HG03442 (cell line): ENCODE results near the gene ZNF837.
"Not testable (repeated sequence)": the region's sequence is repeated elsewhere in the genome, so short reads cannot be mapped to it uniquely, and the experiment has no call there.

Experiments used
- ATAC-seq: cut with Tn5 transposase; IDR thresholded peaks from one replicate; pipeline ENCODE4 v1.9.1; 2021; ENCODE audit warnings: mild to moderate bottlenecking, moderate library complexity; ENCODE audit not compliant: unreplicated experiment

The ZNF837 gene

DNA sequence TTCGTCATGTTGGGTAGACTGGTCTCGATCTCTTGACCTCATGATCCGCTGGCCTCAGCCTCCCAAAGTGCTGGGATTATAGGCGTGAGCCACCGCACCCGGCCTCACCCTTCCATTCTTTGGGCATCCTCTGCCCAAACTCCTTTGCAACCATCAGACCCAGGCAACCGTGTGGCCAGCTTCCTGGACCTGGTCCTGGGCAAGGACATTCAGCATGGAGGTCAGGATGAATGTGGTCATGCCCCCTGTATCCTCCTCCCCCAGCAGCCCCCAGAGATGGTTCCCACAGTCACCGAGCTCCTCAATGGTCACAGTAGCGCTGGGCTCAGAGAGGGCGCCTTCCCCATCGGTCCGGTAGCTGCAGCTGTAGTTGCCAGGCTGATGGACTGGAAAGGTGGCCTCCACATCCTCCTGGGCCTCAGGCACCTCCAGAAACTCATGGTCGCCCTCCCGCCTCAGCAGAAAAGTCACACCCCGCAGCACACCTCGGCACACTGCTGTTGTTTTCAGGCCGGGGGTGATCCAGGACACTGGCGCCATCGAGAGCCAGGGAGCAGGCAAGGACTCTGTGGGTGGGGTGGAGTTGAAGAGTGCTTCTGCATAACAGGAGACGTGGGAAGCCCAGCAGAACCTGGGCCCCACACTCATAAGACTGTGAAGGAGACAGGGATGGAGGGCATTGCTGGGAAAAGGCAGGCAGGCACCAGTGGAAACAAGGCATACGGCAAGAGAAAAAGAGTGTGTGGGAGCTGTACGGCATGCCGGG lies 28.7 kb downstream of the ZNF837 start:
- no peak for ATAC-seq

DNA sequence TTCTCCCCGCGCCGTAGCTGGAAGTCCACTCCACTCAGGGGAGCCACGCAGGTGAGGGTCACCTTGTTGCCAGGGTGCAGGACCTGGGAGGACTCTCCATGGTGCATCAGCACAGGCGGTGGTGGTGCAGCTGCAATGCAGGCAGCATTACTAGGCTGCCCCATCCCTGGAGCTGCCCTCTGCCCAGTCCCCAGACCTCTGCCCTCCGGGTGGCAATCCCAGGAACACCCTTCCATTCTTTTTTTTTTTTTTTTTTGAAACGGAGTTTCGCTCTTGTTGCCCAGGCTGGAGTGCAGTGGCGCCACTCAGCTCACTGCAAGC lies 29.3 kb downstream of the ZNF837 start:
- ATAC-seq, result no peak

DNA sequence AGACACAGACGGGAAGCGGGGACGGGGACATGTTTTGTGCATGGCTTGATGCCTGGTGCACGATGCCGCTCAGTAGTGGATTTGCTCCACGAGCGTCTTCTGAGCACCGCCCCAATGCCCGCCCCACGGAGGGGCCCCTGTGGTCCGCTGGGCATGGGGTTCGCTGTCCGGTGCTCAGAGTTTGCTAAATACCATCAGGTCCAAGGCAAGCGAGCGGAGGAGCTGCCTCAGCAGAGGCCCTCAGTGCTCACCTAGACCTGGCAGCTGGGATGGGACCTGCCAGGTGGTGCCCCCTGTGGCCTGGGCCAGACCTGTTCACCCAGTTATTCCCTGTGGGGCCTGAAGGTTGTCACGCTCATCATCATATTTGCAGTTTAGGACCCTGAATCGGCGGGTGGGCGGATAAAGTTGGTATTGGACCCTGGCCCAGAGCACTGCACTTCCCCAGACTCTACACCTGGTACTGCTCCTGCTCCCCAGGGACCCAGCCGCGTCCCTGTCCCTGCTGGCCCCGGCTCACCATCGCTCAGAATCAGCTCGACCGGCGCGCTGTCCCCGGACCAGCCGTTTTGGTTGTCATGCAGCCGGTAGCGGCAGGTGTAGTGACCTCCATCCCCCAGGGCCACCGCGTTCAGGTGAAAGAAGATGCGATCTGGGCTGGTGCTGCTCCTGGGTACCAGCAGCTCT lies 29.8 kb downstream of the ZNF837 start:
- no peak for ATAC-seq

DNA sequence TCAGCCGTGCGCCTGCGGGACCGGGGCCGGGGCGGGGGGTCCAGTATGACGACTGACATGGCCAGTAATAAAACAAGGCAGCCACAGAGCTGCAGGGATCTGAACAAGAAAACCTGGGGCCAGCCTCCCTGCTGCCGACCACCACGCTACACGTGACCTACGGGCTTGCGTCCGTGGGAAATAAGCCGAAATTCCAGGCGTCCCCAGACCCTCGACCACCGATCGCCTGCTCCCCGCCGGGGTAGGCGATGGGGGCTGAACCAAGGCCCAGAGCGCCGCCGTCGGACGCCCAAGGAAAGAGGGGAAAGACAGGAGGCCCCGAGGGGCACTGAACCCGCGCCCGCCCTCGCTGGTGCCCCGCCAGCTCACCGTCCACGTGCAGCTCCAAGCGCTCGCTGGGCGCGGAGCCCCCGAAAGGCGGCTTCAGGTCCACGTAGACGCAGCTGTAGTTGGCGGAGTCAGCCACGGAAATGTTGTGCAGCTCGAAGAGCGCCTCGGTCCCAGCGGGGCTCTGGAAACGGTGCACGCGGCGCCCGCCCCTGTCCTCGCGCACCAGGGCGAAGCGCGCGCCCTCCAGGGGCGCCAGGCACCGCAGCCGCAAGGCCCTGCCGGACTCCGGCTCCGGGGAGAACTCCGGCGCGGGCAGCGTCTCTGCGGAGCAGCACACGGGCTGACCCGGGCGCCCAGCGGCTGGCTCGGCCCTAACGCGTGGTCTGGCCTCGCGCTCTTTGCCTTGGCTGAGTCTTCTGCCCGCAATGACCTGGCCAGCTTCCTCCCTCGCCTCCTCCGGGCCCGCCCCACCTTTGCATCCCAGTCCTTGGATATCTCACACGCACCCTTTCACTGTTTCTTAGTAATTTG lies 30.6 kb downstream of the ZNF837 start:
- no peak for ATAC-seq

DNA sequence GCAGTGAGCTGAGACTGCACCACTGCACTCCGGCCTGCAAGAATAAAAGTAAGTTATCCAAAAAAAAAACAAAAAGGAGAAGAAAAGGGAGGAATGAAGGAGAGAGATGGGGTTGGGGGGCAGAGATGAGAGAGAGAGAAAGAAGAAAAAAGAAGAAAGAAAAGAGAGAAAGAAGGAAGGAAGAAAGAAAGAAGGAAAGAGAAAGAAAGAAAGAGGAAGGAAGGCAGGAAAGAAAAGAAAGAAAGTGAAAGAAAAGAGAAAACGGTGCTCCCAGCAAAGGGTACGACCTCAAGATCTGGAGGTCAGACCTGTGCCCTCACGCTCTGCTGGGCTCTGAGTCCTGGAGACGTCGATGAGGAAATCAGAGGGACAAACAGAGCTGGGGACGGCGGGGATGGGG lies 31.2 kb downstream of the ZNF837 start:
- no peak for ATAC-seq

DNA sequence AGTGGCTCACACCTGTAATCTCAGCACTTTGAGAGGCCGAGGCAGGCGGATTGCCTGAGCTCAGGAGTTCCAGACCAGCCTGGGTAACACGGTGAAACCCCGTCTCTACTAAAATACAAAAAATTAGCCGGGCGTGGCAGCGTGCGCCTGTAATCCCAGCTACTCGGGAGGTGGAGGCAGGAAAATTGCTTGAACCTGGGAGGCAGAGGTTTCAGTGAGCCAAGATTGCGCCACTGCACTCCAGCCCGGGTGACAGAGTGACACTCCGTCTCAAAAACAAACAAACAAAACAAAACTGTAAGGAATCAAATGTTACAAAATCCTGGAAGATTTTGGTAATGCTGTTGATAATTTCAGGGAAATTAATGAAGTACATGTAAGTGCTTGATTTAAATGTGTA lies 32.8 kb downstream of the ZNF837 start:
- ATAC-seq, result not testable (repeated sequence)

DNA sequence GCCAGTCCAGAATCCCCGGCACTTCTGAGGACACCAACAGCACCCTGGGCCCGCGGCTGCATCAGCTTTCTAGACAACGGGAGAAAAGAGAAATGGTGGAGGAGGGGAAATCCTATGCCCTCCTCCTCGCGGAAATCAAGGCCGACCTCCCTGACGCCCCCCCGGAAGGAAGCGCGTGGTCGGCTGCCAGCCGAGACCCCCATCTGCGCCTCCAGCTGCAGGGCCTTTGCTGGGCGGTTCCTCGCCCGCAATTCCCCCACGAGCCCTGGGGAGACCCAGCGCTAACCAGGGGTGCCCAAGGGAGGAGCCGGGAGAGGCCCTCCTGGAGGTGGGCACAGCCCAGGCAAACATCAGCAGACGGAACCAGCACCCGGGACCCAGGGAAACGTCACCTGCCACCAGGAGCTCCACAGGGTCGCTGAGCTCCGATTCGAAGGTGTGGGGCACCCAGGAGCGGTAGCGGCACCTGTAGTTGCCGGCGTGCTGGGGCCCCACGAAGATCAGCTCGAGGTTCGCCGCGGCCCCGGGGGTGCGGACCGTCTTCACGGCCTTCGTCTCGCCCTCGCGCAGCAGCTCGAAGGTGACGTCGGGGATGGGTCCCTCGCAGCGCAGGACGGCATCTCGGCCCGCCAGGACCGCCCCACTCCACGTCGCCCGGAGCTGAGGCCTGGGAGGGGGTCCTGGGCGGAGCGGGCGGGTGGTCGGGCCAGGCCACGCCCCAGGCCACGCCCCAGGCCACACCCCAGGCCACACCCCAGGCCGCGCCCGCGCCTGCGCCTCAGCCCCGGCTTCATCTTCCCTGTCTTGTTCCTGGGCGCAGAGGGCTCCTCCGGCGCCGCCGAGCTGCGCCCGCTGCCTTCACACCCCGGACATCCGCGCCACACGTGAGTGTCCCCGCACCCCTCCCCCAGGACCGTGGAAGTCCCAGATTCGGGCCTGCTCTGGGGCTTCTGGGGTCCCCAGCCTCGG lies 33.6 kb downstream of the ZNF837 start:
- peak; percentile 93 for ATAC-seq

DNA sequence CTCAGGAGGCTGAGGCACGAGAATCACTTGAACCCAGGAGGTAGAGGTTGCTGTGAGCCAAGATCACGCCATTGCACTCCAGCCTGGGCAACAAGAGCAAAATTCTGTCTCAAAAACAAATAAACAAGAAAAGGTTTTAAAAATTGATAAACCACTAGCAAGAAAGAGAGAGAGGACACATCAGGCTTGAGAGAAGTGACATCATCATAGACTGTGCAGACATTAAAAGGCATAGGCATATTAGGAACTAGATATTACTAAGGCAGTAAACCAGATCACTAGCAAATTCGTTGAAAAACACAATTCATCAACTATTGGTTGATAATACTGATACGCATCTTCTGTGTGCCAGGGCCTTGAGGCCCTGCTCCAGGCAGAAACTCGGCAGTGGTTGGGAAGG lies 35.3 kb downstream of the ZNF837 start:
- ATAC-seq, result no peak

DNA sequence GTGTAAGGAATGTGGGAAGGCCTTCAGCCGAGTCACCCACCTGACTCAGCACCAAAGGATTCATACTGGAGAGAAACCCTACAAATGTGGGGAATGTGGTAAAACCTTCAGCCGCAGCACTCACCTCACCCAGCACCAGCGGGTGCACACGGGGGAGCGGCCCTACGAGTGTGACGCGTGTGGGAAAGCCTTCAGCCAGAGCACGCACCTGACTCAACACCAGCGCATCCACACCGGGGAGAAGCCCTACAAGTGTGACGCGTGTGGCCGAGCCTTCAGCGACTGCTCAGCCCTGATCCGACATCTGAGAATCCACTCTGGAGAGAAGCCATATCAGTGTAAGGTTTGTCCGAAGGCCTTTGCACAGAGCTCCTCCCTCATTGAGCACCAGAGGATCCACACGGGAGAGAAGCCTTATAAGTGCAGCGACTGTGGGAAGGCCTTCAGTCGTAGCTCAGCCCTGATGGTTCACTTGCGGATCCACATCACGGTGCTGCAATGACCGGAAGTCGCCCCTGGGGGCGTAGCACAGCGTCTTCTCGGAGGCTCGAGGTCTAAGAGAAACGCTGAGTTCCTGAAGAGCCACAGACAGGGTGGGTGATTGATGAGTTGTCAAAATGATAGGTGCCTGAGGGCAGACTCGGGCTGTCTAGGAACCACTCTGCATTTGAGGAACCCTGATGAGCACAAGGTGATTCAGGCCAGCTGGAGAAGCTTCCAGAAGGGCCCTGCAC lies 41.8 kb downstream of the ZNF837 start:
- ATAC-seq, result no peak

DNA sequence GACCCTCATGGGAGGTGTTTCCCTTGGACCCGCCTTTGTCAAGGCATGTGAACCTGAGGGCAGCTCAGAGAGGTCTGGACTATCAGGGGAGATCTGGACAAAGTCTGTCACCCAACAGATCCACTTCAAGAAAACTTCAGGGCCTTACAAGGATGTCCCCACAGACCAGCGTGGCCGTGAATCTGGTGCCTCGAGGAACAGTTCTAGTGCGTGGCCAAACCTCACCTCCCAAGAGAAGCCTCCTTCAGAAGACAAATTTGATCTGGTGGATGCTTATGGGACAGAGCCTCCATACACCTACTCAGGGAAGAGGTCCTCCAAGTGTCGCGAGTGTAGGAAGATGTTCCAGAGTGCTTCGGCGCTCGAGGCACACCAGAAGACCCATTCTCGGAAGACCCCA lies 42.5 kb downstream of the ZNF837 start:
- ATAC-seq, result no peak

DNA sequence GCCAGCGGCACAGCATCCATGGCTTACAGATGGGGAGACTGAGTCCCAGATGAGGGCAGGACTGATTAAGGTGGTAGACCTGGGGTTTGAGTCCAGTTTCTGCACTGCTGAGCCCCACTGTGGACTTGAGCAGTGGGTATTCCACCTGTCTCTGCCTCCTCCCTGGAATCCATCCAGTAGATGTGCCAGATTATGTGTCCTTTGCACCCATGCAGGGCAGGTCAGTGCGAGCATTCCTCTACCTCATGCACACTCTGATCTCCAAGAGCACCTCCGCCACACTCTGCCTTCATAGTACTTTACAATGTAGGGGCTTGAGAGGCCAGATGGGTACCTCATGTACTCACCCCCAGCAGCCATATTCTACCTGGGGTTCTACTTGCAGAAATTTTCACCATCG lies 44.0 kb downstream of the ZNF837 start:
- ATAC-seq, result no peak

DNA sequence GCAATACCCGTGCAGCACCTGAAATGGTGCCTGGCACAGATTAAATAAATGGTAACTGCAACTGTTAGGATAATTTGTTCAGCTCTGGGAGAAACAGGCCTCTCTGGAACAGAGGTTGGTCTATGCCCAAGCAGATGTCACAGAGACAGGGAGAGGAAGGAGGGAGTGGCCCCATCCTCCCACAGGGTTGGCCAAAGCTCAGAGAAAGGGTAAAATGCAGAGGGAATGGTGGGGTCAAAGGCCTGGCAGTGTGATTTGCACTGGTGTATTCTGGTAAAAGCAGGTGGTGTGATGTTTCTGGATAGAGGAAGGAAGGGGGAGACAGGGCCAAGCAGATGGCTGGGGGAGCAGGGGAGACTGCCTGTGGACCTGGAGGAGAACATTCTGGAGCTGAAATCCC lies 44.6 kb downstream of the ZNF837 start:
- no peak for ATAC-seq

DNA sequence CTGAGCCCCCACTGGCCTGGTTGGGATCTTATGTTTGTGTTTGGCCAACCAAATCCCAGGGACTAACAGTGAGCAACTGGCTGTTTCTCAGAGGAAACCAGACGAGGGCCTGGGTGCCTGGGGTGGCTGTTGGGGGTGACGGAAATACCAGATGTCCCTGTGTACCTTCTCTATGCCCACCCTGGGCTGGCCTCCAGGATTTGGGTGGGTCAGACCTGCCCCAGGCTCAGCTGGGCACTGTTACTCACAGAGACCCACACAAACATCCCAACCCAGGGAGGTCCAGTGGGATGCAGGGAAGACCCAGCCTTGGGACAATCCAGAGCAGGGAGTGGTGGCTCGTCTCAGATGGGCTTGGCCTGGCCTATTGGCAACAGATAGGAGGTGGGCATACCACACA lies 45.2 kb downstream of the ZNF837 start:
- no peak for ATAC-seq

DNA sequence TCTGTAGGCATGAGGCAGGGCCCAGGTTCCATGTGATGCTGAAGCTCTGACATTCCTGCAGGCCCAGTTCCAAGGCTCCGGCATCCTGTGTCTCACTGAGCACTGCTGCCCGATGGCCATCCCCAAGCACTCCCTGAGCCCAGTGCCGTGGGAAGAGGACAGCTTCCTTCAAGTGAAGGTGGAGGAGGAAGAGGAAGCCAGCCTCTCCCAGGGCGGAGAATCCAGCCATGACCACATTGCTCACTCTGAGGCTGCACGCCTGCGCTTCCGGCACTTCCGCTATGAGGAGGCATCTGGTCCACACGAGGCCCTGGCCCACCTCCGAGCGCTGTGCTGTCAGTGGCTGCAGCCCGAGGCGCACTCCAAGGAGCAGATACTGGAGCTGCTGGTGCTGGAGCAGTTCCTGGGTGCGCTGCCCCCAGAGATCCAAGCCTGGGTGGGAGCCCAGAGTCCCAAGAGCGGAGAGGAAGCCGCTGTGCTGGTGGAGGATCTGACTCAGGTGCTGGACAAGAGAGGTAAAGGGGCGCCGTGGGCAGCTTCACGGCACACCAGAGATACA lies 46.1 kb downstream of the ZNF837 start:
- ATAC-seq, result no peak

DNA sequence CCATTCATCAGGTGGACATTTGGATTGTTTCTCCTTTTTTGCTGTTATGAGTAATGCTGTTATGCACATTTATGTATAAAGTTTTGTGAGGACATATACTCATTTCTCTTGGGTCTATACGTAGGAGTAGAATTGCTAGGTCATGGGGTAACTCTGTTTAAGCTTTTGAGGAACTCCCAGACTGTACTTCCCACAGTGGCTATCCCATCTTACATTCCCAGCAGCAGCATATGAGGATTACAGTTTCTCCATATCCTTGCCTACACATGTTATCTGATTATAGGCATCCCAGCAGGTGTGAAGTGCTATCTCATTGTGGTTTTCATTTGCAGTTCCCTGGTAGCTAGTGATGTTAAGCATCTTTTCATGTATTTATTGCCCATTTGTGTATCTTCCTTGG lies 48.1 kb downstream of the ZNF837 start:
- ATAC-seq, result no peak

DNA sequence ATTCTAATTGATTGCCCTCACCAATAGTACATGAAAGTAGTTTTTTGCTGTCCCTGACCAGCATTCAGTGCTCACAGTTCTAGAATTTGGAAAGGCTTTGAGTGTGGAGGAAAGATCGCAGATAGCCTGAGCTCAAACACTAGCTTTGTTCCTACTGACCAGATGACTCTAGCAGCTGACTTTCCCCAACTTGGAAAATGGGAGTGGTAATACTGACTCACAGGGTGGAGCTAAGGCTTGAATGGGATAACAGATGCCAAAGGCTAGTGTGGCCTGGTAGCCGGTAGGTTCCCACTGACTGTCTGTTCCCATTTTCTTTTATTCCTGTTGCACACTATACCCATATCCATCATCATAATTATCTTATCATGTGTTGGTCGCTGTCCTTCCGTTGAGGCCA lies 50.4 kb downstream of the ZNF837 start:
- ATAC-seq, result no peak

DNA sequence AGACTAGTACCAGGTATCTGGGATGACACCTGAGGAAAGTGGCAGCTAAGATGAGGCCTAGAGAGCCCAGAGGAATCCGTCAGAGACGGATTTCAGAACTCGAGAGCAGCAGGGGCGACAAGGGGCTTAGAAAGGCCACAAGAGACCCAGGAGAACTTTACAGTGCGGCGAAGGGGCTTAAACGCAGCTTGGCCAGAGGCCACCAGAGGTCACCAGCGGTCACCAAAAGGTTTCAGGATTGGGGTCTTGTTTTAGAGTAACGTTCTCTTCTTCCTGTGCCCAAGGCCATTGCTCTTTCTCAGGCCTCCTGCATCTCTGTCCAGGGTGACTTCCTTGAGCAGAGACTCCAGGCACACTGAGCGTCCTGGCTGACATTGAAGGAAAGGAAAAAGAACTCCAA lies 51.8 kb downstream of the ZNF837 start:
- ATAC-seq, result no peak

DNA sequence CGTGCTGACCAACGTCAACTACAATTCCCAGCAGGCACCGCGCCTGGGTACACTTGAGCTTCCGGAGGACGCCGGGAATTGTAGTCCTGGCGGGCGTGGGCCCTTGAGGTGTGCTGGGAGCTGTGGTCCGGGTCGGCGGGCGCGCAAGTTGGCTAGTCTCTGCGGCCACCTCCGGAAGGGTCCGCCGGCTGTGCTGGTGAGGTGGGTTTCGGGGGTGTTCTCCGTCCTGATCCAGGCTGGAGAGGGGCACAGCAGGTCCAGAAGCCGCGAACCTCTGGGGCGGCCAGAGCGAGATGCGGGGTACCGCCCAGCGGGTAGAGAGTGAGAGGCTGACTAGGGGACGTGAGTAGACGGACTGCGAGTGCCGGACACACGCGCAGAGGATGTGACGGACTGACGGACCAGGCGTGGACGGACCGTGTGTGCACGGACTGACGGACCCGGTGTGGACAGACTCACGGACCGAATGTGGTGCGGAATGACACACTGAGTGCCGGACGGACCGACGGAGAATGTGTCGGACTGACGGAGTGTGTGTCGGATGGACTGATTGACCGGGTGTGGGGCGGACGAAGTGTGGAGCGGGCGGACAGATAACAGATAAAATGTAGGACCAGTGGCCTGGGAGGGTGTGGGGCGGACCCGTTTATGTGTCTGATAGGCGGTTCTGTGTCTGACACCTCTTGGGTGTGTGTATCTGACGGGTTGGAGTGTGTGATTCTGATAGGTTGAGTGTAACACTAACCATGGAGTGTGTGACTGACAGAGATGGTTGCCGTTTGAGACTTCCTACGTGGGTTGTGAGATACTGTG lies 53.7 kb downstream of the ZNF837 start, which contains the start of gene ZSCAN22:
Gene ZSCAN22, plus strand, starts transcription at position 81 of the 813 bp plus-strand sequence. CDS start 7,809 bp downstream, outside the sequence.
- ATAC-seq, result peak; percentile 79

DNA sequence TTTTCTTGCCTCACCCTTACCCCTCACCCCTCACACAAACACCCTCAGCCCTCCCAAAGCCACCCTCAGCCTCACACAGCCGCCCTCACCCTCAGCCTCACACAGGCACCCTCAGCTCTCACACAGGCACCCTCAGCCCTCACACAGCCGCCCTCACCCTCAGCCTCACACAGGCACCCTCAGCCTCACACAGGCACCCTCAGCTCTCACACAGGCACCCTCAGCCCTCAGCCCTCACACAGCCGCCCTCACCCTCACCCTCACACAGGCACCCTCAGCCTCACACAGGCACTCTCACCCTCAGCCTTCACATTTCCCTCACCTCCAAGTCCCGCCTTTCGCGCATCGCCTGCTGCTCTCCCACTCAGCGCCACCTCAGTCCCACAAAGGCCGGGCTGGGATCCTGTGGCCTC lies 54.3 kb downstream of the ZNF837 start:
- ATAC-seq, result no peak
